Memory B cell (primary cell): ENCODE results near the gene RUNDC3A.
A peak's percentile ranks its signal among the peaks of the same experiment; 100 is the strongest.

Experiments used
- ATAC-seq: fragments of 150-1000 bp; cut with Tn5 transposase; 2 replicates; pipeline ENCODE4 v1.10.0; 2021; ENCODE audit warnings: low read depth, mild to moderate bottlenecking, moderate library complexity
- DNase-seq, 2 donors: peaks; one replicate each; pipeline ENCODE4 v3.0.0; 2022; ENCODE audit warnings: low spot score in 2 of 2
- H3K27ac Mint-ChIP-seq: one replicate; pipeline ENCODE4 v1.8.0; 2022; ENCODE audit warnings: mild to moderate bottlenecking, moderate library complexity, mixed read lengths
- H3K27me3 Mint-ChIP-seq: one replicate; pipeline ENCODE4 v1.8.0; 2022; ENCODE audit warnings: mixed read lengths
- H3K36me3 Mint-ChIP-seq: one replicate; pipeline ENCODE4 v1.8.0; 2022; ENCODE audit warnings: mild to moderate bottlenecking, mixed read lengths
- H3K4me1 Mint-ChIP-seq: one replicate; pipeline ENCODE4 v1.8.0; 2022; ENCODE audit warnings: mixed read lengths
- H3K4me3 Mint-ChIP-seq: one replicate; pipeline ENCODE4 v1.8.0; 2022; ENCODE audit warnings: mild to moderate bottlenecking, moderate library complexity, mixed read lengths
- H3K9me3 Mint-ChIP-seq: one replicate; pipeline ENCODE4 v1.8.0; 2022; ENCODE audit warnings: mixed read lengths

The RUNDC3A gene

DNA sequence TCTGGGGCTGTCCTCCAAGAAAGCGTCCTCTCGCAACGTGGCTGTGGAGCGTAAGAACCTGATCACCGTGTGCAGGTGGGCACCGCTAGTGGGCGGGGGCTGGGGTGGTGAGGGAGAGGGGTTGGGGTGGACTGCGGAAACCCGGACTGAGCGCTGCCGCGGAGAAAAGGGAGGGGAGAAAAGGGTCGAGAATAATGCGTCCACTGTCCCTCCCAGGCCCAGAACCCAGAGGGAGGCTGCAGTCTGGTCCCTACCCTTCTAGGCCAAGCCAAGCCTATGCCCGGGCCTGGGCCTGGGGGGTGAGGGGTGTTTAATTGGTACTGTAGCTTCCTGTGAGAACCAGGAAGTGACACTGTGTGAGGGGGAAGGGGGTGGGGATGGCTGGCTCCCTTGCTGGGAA lies 464 bp downstream of the RUNDC3A start:
- peaks cover under 1% of the 10 kb centered on the region for H3K36me3 Mint-ChIP-seq
- no peaks in the 10 kb centered on the region for H3K9me3 Mint-ChIP-seq
- H3K4me1 Mint-ChIP-seq = peaks cover 19% of the 10 kb centered on the region
- H3K4me3 Mint-ChIP-seq = peak overlapping the region; percentile 11
- ATAC-seq (no peak), DNase-seq (no peak)
- peaks cover 26% of the 10 kb centered on the region for H3K27me3 Mint-ChIP-seq
- H3K27ac Mint-ChIP-seq = no peak overlapping the region

GRCh38 chr17:44309472-44309871 lies 1.1 kb downstream of the RUNDC3A start:
- Mint-ChIP-seq H3K36me3 (peaks cover 1% of the 10 kb centered on the region), H3K4me3 (peak overlapping the region; percentile 51), H3K9me3 (no peaks in the 10 kb centered on the region), H3K27me3 (peaks cover 31% of the 10 kb centered on the region), H3K27ac (no peak overlapping the region), H3K4me1 (peaks cover 19% of the 10 kb centered on the region)
- ATAC-seq (no peak), DNase-seq (no peak)

- Mint-ChIP-seq H3K9me3 (no peaks in the 10 kb centered on the region), H3K36me3 (peaks cover 1% of the 10 kb centered on the region), H3K27me3 (peaks cover 27% of the 10 kb centered on the region), H3K4me1 (peaks cover 19% of the 10 kb centered on the region), H3K4me3 (peak overlapping the region; percentile 51), H3K27ac (no peak overlapping the region)
- DNase-seq = no peak
- peak; percentile 41 for ATAC-seq
Observed at GRCh38 chr17:44310188-44310587, 1.8 kb downstream of the RUNDC3A start.

DNA sequence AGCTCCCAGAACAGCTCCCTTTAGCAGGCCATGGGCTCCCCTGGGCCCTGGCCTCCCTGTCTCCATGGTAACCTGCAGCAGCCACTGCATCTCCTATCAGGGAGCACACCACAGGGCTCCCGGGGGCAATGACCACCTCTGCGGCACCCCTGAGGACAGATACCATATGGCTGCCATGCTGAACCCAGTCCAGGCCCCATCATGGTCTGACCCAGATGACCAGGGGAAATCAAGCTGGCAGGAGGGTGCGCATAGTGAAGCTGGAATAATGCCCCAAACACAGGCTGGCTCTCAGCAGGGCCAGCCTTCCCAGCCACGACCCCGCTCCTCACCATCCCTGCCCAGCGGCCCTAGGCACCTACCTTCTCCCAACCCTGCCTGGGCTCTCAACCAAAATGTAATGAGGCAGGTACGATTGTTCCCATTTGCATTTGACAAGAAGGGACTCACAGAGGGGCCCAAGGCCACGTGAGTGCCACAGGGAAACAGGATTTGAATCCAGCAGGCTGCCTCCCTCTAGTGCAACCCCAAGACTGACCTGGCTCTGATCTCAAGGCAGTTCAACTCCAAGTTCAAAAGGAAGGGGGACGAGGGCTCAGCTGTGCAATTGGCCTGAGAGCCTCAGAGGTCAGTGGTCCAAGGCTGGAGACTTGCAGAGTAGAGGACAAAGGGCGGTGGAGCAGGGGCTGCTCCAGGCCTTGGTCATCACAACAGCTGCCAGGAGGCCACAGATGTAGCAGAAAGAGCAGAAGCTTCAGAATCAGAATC lies 2.4 kb downstream of the RUNDC3A start:
- peaks cover 23% of the 10 kb centered on the region for H3K4me1 Mint-ChIP-seq
- peaks cover 1% of the 10 kb centered on the region for H3K36me3 Mint-ChIP-seq
- H3K4me3 Mint-ChIP-seq = no peak overlapping the region
- no peaks in the 10 kb centered on the region for H3K9me3 Mint-ChIP-seq
- ATAC-seq (no peak), DNase-seq (no peak)
- peaks cover 30% of the 10 kb centered on the region for H3K27me3 Mint-ChIP-seq
- no peak overlapping the region for H3K27ac Mint-ChIP-seq

DNA sequence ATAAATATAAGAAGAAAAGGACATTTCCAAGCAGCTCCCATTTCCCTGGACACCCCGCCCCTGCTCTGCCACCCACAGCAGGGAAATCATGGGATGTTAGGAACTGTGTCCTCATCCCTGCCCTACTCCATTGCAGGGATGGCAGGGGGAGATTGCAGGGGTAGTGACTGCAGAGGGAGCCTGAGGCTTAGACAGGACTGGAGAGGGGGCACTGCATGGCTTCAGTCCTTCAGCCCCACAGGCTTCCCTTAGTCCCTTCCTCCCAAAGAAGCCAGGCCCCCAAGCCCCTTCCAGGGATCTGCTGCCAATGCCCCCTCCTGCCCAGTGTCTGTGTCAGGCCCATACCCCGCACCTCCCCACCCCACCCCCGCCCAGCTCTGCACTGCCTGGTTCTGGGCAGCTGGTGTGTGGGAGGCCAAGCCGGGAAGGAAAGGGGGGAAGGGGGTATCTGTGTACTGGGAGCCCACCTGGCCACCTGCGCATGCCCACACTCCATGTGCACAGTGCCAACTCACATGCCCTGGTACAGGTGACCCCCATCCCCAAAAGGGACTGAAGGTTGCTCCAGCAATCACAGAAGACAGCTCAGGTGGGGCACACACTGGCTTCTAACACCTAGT lies 3.3 kb downstream of the RUNDC3A start:
- H3K9me3 Mint-ChIP-seq = no peaks in the 10 kb centered on the region
- peaks cover 34% of the 10 kb centered on the region for H3K27me3 Mint-ChIP-seq
- no peak overlapping the region for H3K27ac Mint-ChIP-seq

DNA sequence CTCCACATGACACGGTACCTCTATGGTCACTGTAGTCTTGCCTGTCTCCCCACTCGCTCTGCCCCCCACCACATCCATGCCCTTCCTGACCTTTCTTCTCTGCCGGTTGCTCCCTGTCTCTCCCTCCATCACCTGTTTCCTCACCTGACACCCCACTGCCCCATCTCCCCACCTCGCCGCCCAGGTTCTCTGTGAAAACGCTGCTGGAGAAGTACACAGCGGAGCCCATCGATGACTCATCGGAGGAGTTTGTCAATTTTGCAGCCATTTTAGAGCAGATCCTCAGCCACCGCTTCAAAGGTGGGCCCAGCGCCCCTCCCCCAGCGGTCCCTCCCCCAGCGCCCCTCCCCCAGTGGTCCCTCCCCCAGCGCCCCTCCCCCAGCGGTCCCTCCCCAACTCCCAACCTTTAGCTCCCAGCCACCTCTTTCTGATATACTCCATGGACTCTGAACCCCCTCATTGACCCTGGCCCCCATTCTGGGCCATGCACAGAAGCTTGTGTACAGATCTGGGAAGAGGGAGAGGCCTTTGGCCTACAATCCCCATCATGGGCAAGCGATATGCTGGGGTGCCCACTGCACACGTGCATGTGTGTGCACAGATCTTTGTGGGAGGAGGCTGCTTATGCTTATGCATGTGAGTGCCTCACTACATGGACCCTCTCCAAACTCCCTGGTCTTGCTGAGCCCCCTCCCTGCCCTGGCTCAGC lies 4.1 kb downstream of the RUNDC3A start:
- no peak overlapping the region for H3K4me3 Mint-ChIP-seq
- DNase-seq (no peak), ATAC-seq (no peak)
- peaks cover 3% of the 10 kb centered on the region for H3K9me3 Mint-ChIP-seq
- no peak overlapping the region for H3K27ac Mint-ChIP-seq
- H3K36me3 Mint-ChIP-seq = peaks cover 1% of the 10 kb centered on the region
- H3K4me1 Mint-ChIP-seq = peaks cover 25% of the 10 kb centered on the region
- peaks cover 32% of the 10 kb centered on the region for H3K27me3 Mint-ChIP-seq

More for the DNA sequence above, 3.3 kb downstream of the RUNDC3A start:
- no peak overlapping the region for H3K4me3 Mint-ChIP-seq
- no peak for ATAC-seq
- H3K4me1 Mint-ChIP-seq = peaks cover 29% of the 10 kb centered on the region
- DNase-seq = no peak
- peaks cover 1% of the 10 kb centered on the region for H3K36me3 Mint-ChIP-seq

- Mint-ChIP-seq H3K4me3 (peak overlapping the region; percentile 59), H3K27me3 (peaks cover 34% of the 10 kb centered on the region), H3K36me3 (peaks cover 4% of the 10 kb centered on the region), H3K4me1 (peaks cover 22% of the 10 kb centered on the region), H3K9me3 (peaks cover 4% of the 10 kb centered on the region), H3K27ac (no peak overlapping the region)
- no peak for DNase-seq
- ATAC-seq = no peak
Observed at GRCh38 chr17:44314031-44314430, 5.6 kb downstream of the RUNDC3A start.

DNA sequence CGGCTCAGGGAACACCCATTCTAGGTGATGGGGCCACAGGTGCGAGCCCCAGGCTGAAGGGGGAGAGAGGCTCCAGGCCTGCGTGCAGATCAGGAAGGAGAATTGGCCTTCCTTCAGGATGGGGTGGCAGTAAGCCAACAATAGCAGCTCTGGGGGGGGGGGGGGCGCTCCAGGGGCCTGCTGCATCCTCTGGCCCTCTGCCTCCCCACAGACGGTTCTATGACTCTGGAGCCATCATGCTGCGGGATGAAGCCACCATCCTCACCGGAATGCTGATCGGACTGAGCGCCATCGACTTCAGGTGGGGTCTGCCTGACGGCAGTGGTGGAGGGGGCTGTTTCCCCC lies 6.1 kb downstream of the RUNDC3A start:
- Mint-ChIP-seq H3K36me3 (peaks cover 7% of the 10 kb centered on the region), H3K9me3 (peaks cover 4% of the 10 kb centered on the region), H3K4me3 (peak overlapping the region; percentile 59), H3K27me3 (peaks cover 34% of the 10 kb centered on the region), H3K27ac (no peak overlapping the region), H3K4me1 (peaks cover 20% of the 10 kb centered on the region)
- no peak for DNase-seq
- no peak for ATAC-seq

- peak; percentile 66 for ATAC-seq
- H3K27ac Mint-ChIP-seq = no peak overlapping the region
Observed at GRCh38 chr17:44314869-44315661, 6.7 kb downstream of the RUNDC3A start.

GRCh38 chr17:44315760-44316731 lies 7.6 kb downstream of the RUNDC3A start:
- Mint-ChIP-seq H3K4me3 (peak overlapping the region; percentile 82), H3K27me3 (peaks cover 28% of the 10 kb centered on the region), H3K9me3 (peaks cover 4% of the 10 kb centered on the region), H3K36me3 (peaks cover 11% of the 10 kb centered on the region), H3K4me1 (peaks cover 10% of the 10 kb centered on the region), H3K27ac (peak overlapping the region; percentile 28)
- ATAC-seq (no peak), DNase-seq (no peak)

More at GRCh38 chr17:44314869-44315661, 6.7 kb downstream of the RUNDC3A start:
- DNase-seq = peak in 1 of 2 donors; percentile 46
- H3K9me3 Mint-ChIP-seq = peaks cover 4% of the 10 kb centered on the region
- peak overlapping the region; percentile 82 for H3K4me3 Mint-ChIP-seq
- peaks cover 9% of the 10 kb centered on the region for H3K36me3 Mint-ChIP-seq
- peaks cover 14% of the 10 kb centered on the region for H3K4me1 Mint-ChIP-seq
- H3K27me3 Mint-ChIP-seq = peaks cover 30% of the 10 kb centered on the region

DNA sequence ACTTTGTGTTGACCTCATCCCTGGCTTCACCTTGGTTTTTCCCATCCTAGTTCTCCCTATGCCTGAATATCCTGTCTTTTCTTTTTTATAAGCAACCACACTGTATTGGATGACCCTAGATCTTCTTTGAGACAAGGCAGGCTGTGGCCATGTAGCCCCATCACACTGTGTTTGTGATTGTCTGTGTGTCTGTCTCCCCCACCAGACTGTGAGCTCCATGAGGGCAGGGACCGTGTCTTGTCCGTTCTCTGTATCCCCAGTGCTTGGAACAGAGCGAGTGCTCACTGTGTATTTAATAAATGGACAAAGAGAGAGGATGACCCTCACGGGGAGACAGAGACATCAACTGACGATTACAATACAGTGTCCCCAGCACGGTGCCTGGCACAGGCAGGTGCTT lies 9.1 kb downstream of the RUNDC3A start:
- peaks cover 4% of the 10 kb centered on the region for H3K9me3 Mint-ChIP-seq
- peaks cover 26% of the 10 kb centered on the region for H3K27me3 Mint-ChIP-seq
- ATAC-seq = no peak
- no peak for DNase-seq
- H3K4me1 Mint-ChIP-seq = peaks cover 12% of the 10 kb centered on the region
- H3K4me3 Mint-ChIP-seq = no peak overlapping the region
- peaks cover 17% of the 10 kb centered on the region for H3K36me3 Mint-ChIP-seq
- H3K27ac Mint-ChIP-seq = no peak overlapping the region

GRCh38 chr17:44318077-44318892 lies 9.9 kb downstream of the RUNDC3A start:
- ATAC-seq = no peak
- Mint-ChIP-seq H3K27ac (no peak overlapping the region), H3K27me3 (peaks cover 24% of the 10 kb centered on the region), H3K9me3 (peaks cover 4% of the 10 kb centered on the region), H3K4me1 (peaks cover 12% of the 10 kb centered on the region), H3K4me3 (no peak overlapping the region), H3K36me3 (peaks cover 17% of the 10 kb centered on the region)
- no peak for DNase-seq
